MM.1S (cell line): ENCODE measurements around the gene CLPTM1L.

ENCODE experiments used
- DNase-seq: peaks from one replicate; pipeline ENCODE4 v3.0.0-alpha.2; 2015
- H2AFZ ChIP-seq: fragments of 300-600 bp; sonication (generic); 2 replicates; pipeline ENCODE4 v1.6.0; 2016; ENCODE audit warnings: antibody characterized with exemption, low read length
- H3F3A ChIP-seq: fragments of 300-600 bp; sonication (generic); 2 replicates; pipeline ENCODE4 v1.6.1; 2016; ENCODE audit warnings: mild to moderate bottlenecking, antibody characterized with exemption, low read length, moderate library complexity, mixed read lengths; ENCODE audit not compliant: insufficient read depth
- H3K27ac ChIP-seq: fragments of 300-600 bp; sonication (generic); 2 replicates; pipeline ENCODE4 v1.5.1; 2016; ENCODE audit warnings: mild to moderate bottlenecking, low read length
- H3K27me3 ChIP-seq: fragments of 300-600 bp; sonication (generic); replicated peaks from 2 replicates; pipeline ENCODE4 v1.6.0; 2016; ENCODE audit warnings: low read length; ENCODE audit not compliant: insufficient read depth
- H3K36me3 ChIP-seq: fragments of 300-600 bp; sonication (generic); replicated peaks from 2 replicates; pipeline ENCODE4 v1.6.1; 2016; ENCODE audit warnings: mild to moderate bottlenecking, low read length, mixed read lengths; ENCODE audit not compliant: insufficient read depth
- H3K4me1 ChIP-seq: fragments of 300-600 bp; sonication (generic); 2 replicates; pipeline ENCODE4 v1.6.1; 2016; ENCODE audit warnings: low read length, mixed read lengths
- H3K4me2 ChIP-seq: fragments of 300-600 bp; sonication (generic); 2 replicates; pipeline ENCODE4 v1.6.0; 2016; ENCODE audit warnings: low read depth, low read length
- H3K4me3 ChIP-seq: fragments of 300-600 bp; sonication (generic); 2 replicates; pipeline ENCODE4 v1.5.1; 2016; ENCODE audit warnings: low read length, mixed read lengths
- H3K79me2 ChIP-seq: fragments of 300-600 bp; sonication (generic); 2 replicates; pipeline ENCODE4 v1.6.1; 2016; ENCODE audit warnings: mixed run types, low read length, mixed read lengths
- H3K9ac ChIP-seq: fragments of 300-600 bp; sonication (generic); 2 replicates; pipeline ENCODE4 v1.6.1; 2016; ENCODE audit warnings: low read length, mixed read lengths
- H3K9me2 ChIP-seq: fragments of 300-600 bp; sonication (generic); replicated peaks from 2 replicates; pipeline ENCODE4 v1.6.1; 2016; ENCODE audit warnings: mild to moderate bottlenecking, low read length, mixed read lengths; ENCODE audit not compliant: insufficient read depth
- H3K9me3 ChIP-seq: fragments of 300-600 bp; sonication (generic); replicated peaks from 2 replicates; pipeline ENCODE4 v1.6.1; 2016; ENCODE audit warnings: mild to moderate bottlenecking, low read length, mixed read lengths; ENCODE audit not compliant: insufficient read depth
- H4K20me1 ChIP-seq: fragments of 300-600 bp; sonication (generic); 2 replicates; pipeline ENCODE4 v1.6.1; 2016; ENCODE audit warnings: mild to moderate bottlenecking, low read length, moderate library complexity, mixed read lengths; ENCODE audit not compliant: insufficient read depth
- EZH2 ChIP-seq: fragments of 300-600 bp; sonication (generic); optimal IDR thresholded peaks from 2 replicates; pipeline ENCODE3; 2017; ENCODE audit warnings: low read depth, mild to moderate bottlenecking, antibody characterized with exemption, low read length, mixed read lengths
- EZH2phosphoT487 ChIP-seq: fragments of 300-600 bp; sonication (generic); IDR thresholded peaks from 2 replicates; pipeline ENCODE4 v1.6.1; 2018; ENCODE audit warnings: antibody characterized with exemption, low read length
- TF ChIP-seq, protein P1 (sequence below): fragments of 300-600 bp; sonication (generic); IDR thresholded peaks from 2 replicates; pipeline ENCODE4 v1.5.1; 2016; ENCODE audit warnings: antibody characterized with exemption, low read length, mixed read lengths

Gene CLPTM1L

DNA sequence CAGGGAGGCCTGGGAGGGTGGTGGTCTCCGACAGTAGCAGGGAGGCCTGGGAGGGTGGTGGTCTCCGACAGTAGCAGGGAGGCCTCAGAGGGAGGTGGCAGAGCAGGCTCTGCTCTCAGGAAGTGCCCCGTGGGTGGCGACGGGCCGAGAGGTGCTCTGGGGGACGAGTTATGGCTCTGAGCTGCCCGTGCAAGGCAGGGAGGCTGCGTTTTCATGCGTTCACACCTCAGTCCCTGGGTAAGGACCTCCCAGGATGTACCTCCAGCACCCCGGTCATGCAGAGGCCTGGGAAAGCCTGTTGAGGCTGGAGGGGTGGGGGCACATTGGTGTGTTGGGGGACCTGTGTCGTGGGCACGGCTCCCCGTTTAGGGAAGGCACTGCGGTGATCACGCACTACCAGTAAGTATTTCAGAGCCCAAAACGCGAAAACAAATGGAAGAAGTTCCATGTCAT is 37.4 kb upstream of the CLPTM1L start:
- H3K27ac ChIP-seq = no peak overlapping the region
- H3K4me2 ChIP-seq = no peak overlapping the region
- H3K9me3 ChIP-seq = no peaks in the 10 kb centered on the region
- H3K9me2 ChIP-seq = no peaks in the 10 kb centered on the region
- no peaks in the 10 kb centered on the region for H3K27me3 ChIP-seq
- TF ChIP-seq EZH2 (no peak), EZH2phosphoT487 (no peak)
- TF ChIP-seq, protein P1, sequence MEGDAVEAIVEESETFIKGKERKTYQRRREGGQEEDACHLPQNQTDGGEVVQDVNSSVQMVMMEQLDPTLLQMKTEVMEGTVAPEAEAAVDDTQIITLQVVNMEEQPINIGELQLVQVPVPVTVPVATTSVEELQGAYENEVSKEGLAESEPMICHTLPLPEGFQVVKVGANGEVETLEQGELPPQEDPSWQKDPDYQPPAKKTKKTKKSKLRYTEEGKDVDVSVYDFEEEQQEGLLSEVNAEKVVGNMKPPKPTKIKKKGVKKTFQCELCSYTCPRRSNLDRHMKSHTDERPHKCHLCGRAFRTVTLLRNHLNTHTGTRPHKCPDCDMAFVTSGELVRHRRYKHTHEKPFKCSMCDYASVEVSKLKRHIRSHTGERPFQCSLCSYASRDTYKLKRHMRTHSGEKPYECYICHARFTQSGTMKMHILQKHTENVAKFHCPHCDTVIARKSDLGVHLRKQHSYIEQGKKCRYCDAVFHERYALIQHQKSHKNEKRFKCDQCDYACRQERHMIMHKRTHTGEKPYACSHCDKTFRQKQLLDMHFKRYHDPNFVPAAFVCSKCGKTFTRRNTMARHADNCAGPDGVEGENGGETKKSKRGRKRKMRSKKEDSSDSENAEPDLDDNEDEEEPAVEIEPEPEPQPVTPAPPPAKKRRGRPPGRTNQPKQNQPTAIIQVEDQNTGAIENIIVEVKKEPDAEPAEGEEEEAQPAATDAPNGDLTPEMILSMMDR = no peak
- H3K4me1 ChIP-seq = peaks cover 11% of the 10 kb centered on the region
- no peaks in the 10 kb centered on the region for H3K36me3 ChIP-seq
- H3K9ac ChIP-seq = no peak overlapping the region
- no peak for DNase-seq
- no peak overlapping the region for H2AFZ ChIP-seq
- peaks cover 12% of the 10 kb centered on the region for H3F3A ChIP-seq
- no peaks in the 10 kb centered on the region for H4K20me1 ChIP-seq
- H3K4me3 ChIP-seq = no peak overlapping the region
- no peaks in the 10 kb centered on the region for H3K79me2 ChIP-seq

DNA sequence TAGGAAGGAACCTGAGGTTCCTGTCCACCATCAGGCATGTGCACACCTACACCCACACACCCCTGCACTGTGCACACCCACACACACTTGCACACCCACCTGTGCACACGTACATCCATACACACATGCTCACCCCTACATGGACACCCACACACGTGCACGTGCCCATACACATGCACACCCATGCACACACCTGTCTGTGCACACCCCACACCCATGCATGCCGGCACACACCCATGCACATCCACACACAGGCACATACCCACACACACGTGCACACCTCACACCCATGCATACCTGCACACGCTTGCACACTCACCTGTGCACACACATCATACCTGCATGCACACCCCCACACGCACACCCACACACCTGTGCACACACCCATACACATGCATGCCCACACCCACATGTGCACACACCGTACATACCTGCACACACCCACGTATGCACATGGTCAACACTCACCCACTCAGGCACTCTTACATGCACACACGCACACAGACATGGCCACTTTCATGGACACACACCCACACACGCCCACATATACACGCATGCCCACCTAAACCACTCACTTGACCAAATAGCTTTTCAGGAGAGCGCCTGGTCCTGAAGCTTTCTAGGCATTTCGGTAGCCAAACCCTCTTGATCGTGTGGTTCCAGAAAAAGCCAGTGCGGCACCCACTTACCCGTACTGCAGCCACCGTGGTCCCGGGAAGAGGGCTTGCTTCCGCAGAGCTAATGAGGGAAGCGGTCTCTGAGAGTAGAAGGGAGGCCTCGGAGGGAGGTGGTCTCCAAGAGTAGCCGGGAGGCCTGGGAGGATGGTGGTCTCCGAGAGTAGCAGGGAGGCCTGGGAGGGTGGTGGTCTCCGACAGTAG is 36.7 kb upstream of the CLPTM1L start:
- Histone ChIP-seq H3K9me2 (no peaks in the 10 kb centered on the region), H3K4me2 (no peak overlapping the region), H4K20me1 (no peaks in the 10 kb centered on the region), H3K27me3 (no peaks in the 10 kb centered on the region), H3K27ac (no peak overlapping the region), H3K9me3 (no peaks in the 10 kb centered on the region), H3K4me3 (no peak overlapping the region), H3K36me3 (no peaks in the 10 kb centered on the region), H3K4me1 (peaks cover 6% of the 10 kb centered on the region), H3F3A (peaks cover 12% of the 10 kb centered on the region), H3K79me2 (no peaks in the 10 kb centered on the region), H3K9ac (no peak overlapping the region), H2AFZ (no peak overlapping the region)
- DNase-seq = no peak
- TF ChIP-seq, protein P1 = no peak
- TF ChIP-seq EZH2 (no peak), EZH2phosphoT487 (no peak)

DNA sequence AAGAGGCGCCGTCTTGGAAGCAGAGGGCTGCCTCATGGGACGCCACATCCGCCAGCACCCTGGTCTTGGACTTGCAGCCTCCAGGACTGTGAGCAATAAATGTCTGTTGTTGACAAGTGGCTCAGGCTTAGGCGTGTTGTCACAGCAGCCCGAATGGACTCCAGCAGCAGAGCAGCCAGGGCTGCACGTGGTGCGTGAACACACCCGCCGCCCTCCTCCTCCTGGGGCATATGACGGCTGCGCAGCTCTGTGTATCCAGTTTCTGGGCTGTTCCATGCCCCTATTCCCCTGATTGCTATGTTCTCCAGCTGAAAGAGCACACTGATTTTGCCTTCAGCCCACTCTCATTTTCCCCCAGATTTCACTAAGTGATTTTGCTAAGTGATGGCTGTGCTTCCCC is 36.0 kb upstream of the CLPTM1L start:
- H3K4me3 ChIP-seq = no peak overlapping the region
- H3F3A ChIP-seq = peaks cover 8% of the 10 kb centered on the region
- peak overlapping the region; percentile 63; the same call in 1 of the 2 replicates for H3K4me2 ChIP-seq
- no peaks in the 10 kb centered on the region for H3K36me3 ChIP-seq
- no peak overlapping the region for H3K27ac ChIP-seq
- H3K27me3 ChIP-seq = no peaks in the 10 kb centered on the region
- DNase-seq = no peak
- no peak for TF ChIP-seq EZH2phosphoT487
- TF ChIP-seq, protein P1 = no peak
- TF ChIP-seq EZH2 = no peak
- H3K79me2 ChIP-seq = no peaks in the 10 kb centered on the region
- H3K9me2 ChIP-seq = no peaks in the 10 kb centered on the region
- no peaks in the 10 kb centered on the region for H4K20me1 ChIP-seq
- peaks cover 4% of the 10 kb centered on the region for H3K4me1 ChIP-seq
- no peaks in the 10 kb centered on the region for H3K9me3 ChIP-seq
- H3K9ac ChIP-seq = no peak overlapping the region
- peak overlapping the region; percentile 28; the same call in 1 of the 2 replicates for H2AFZ ChIP-seq
